ENCODE data around the gene PTPA.

PTPA gene

GRCh38 chr9:129174102-129174723 lies 63.0 kb downstream of the PTPA start:
- CTCF ChIA-PET: interaction anchor here (0.6 to 8.6 kb wide), 37 partner anchors 9 to 552 kb away, joined by 3 to 104 read pairs (median 5); partner anchors contain the start of genes C9orf50 and PTPA
- Histone ChIP-seq H3K27ac (ENCODE audit: extremely low read depth, low read depth, low read length) (peak overlapping the region; percentile 81), H3K4me3 (ENCODE audit: low read depth, low read length) (peak overlapping the region; percentile 43), H3K9me3 (ENCODE audit: control insufficient read depth, insufficient read depth, low read depth, low read length) (no peaks in the 10 kb centered on the region), H3K36me3 (ENCODE audit: control insufficient read depth in 2 of 2, insufficient read depth in 1 of 2, low read length in 2 of 2) (no peaks in the 10 kb centered on the region), H3K4me1 (ENCODE audit: control insufficient read depth, insufficient read depth, low read length) (peaks cover 7% of the 10 kb centered on the region)
- POLR2A ChIA-PET: interaction anchor here (0.6 to 4.0 kb wide), 20 partner anchors 25 to 888 kb away, joined by 3 to 42 read pairs (median 6); partner anchors contain the start of genes NTMT1 and URM1
- TF ChIP-seq ZNF114 (tag by site-specific recombination; IDR thresholded peaks at IDR 0.05) (no peak), ZNF157 (tag by site-specific recombination; IDR thresholded peaks at IDR 0.05) (no peak), OVOL3 (tag by site-specific recombination; IDR thresholded peaks at IDR 0.05) (no peak), ZNF518A (tag by site-specific recombination; conservative IDR thresholded peaks at IDR 0.05; ENCODE audit: low read depth) (no peak), HOXC10 (CRISPR knock-in tag; IDR thresholded peaks at IDR 0.05) (no peak), ZNF18 (tag by site-specific recombination; IDR thresholded peaks at IDR 0.05) (no peak; the same call in 1 of the 2 replicates), GFI1B (tag by site-specific recombination; IDR thresholded peaks at IDR 0.05) (no peak), SCRT1 (tag by site-specific recombination; IDR thresholded peaks at IDR 0.05; ENCODE audit: borderline replicate concordance) (no peak), HOXD13 (CRISPR knock-in tag; IDR thresholded peaks at IDR 0.05; ENCODE audit: borderline replicate concordance) (no peak), ZNF10 (tag by site-specific recombination; IDR thresholded peaks at IDR 0.05) (no peak), ZNF426 (tag by site-specific recombination; IDR thresholded peaks at IDR 0.05) (no peak), ZNF560 (tag by site-specific recombination; IDR thresholded peaks at IDR 0.05; ENCODE audit: borderline replicate concordance) (no peak), ZNF580 (tag by site-specific recombination; IDR thresholded peaks at IDR 0.05) (0 out of 2 replicates have a peak, but pooled peaks have one; percentile 15), ZNF830 (tag by site-specific recombination; IDR thresholded peaks at IDR 0.05; ENCODE audit: low read depth) (no peak), GLI2 (tag by site-specific recombination; IDR thresholded peaks at IDR 0.05; ENCODE audit: borderline replicate concordance, low read depth) (no peak), ZNF843 (tag by site-specific recombination; IDR thresholded peaks at IDR 0.05) (no peak), ZNF792 (tag by site-specific recombination; IDR thresholded peaks at IDR 0.05) (no peak), ZNF394 (tag by site-specific recombination; IDR thresholded peaks at IDR 0.05; ENCODE audit: borderline replicate concordance) (no peak; the same call in 1 of the 2 replicates), ZNF280C (tag by site-specific recombination; IDR thresholded peaks at IDR 0.05) (no peak), ZNF354C (tag by site-specific recombination; IDR thresholded peaks at IDR 0.05; ENCODE audit: borderline replicate concordance, low read depth) (no peak), ZNF433 (tag by site-specific recombination; IDR thresholded peaks at IDR 0.05; ENCODE audit: low read depth) (no peak), ZNF701 (tag by site-specific recombination; IDR thresholded peaks at IDR 0.05) (no peak), ZNF211 (tag by site-specific recombination; IDR thresholded peaks at IDR 0.05; ENCODE audit: low read depth) (no peak), HIC1 (tag by site-specific recombination; IDR thresholded peaks at IDR 0.05) (no peak), ZBTB1 (tag by site-specific recombination; IDR thresholded peaks at IDR 0.05) (0 out of 2 replicates have a peak, but pooled peaks have one; percentile 44)

Measured in HEK293 (cell line).